HepG2 (cell line): ENCODE data around the gene CAPN10. TPM values are rescaled to one million over a fixed set of nuclear protein-coding genes. Genes with fewer than 3 reads are reported as not detected.

Experiments used
- ARNT2 ChIP-seq: sonication (generic); formaldehyde crosslinking; IDR thresholded peaks from 2 replicates; pipeline ENCODE4 v1.8.0; 2022; ENCODE audit warnings: mild to moderate bottlenecking, low read depth, missing genetic modification reagents, moderate library complexity
- E2F5 ChIP-seq: sonication (generic); formaldehyde crosslinking; conservative IDR thresholded peaks from 2 replicates; pipeline ENCODE4 v1.4.0; 2020; ENCODE audit warnings: missing genetic modification reagents
- ELF1 ChIP-seq: sonication (generic); formaldehyde crosslinking; IDR thresholded peaks from 2 replicates; pipeline ENCODE4 v1.4.0; 2020; ENCODE audit warnings: missing genetic modification reagents
- GFI1 ChIP-seq: sonication (generic); formaldehyde crosslinking; IDR thresholded peaks from 2 replicates; pipeline ENCODE4 v1.5.0; 2020; ENCODE audit warnings: missing genetic modification reagents, mild to moderate bottlenecking, borderline replicate concordance
- MED8 ChIP-seq: sonication (generic); formaldehyde crosslinking; IDR thresholded peaks from 2 replicates; pipeline ENCODE4 v1.8.1; 2023; ENCODE audit warnings: mild to moderate bottlenecking, missing genetic modification reagents; ENCODE audit not compliant: insufficient replicate concordance
- NFE2L2 ChIP-seq: fragments of 150-350 bp; IDR thresholded peaks from 2 replicates; pipeline ENCODE4 v1.6.1; 2014; ENCODE audit warnings: low read length
- PHF21A ChIP-seq: sonication (generic); formaldehyde crosslinking; IDR thresholded peaks from 2 replicates; pipeline ENCODE4 v1.5.0; 2020; ENCODE audit warnings: mild to moderate bottlenecking, missing genetic modification reagents
- PPARG ChIP-seq: conservative IDR thresholded peaks from 2 replicates; pipeline ENCODE4 v1.6.1; 2016; ENCODE audit warnings: missing biosample characterization, missing genetic modification reagents
- SMAD1 ChIP-seq: sonication (generic); formaldehyde crosslinking; IDR thresholded peaks from 2 replicates; pipeline ENCODE4 v1.4.0; 2020; ENCODE audit warnings: missing genetic modification reagents, low read depth, mild to moderate bottlenecking, borderline replicate concordance
- SSRP1 ChIP-seq: IDR thresholded peaks from 2 replicates; pipeline ENCODE4 v1.6.1; 2016; ENCODE audit warnings: control low read depth
- YEATS2 ChIP-seq: sonication (generic); formaldehyde crosslinking; IDR thresholded peaks from 2 replicates; pipeline ENCODE4 v1.4.0; 2020; ENCODE audit warnings: missing genetic modification reagents, borderline replicate concordance
- ZNF12 ChIP-seq: sonication (generic); formaldehyde crosslinking; IDR thresholded peaks from 2 replicates; pipeline ENCODE4 v1.5.0; 2020; ENCODE audit warnings: missing genetic modification reagents
- ZNF256 ChIP-seq: sonication (generic); formaldehyde crosslinking; conservative IDR thresholded peaks from 2 replicates; pipeline ENCODE4 v1.4.0; 2020; ENCODE audit warnings: missing genetic modification reagents
- ZNF280B ChIP-seq: sonication (generic); formaldehyde crosslinking; IDR thresholded peaks from 2 replicates; pipeline ENCODE4 v1.5.0; 2020; ENCODE audit warnings: missing genetic modification reagents, mild to moderate bottlenecking, borderline replicate concordance
- ZNF318 ChIP-seq: sonication (generic); formaldehyde crosslinking; IDR thresholded peaks from 2 replicates; pipeline ENCODE4 v1.4.0; 2020; ENCODE audit warnings: mild to moderate bottlenecking, missing genetic modification reagents
- ZNF552 ChIP-seq: sonication (generic); formaldehyde crosslinking; IDR thresholded peaks from 2 replicates; pipeline ENCODE4 v1.9.0; 2022; ENCODE audit warnings: missing genetic modification reagents, mild to moderate bottlenecking, borderline replicate concordance
- polyA plus RNA-seq, 8 experiments: library from polyadenylated mRNA; depleted of rRNA in 3 of 8; stranded (reverse) in 7 of 8; unstranded in 1 of 8; fragments of >200 nt; fragmentation: Illumina TruSeq in 4 of 8; extraction: Trizol in 4 of 8; gene quantifications; 2 replicates each; pipeline versions ENCODE4 v1.2.1 to v1.2.3, GENCODE V29; 2011 to 2016; ENCODE audit warnings: low read depth in 4 of 8, missing spikeins in 1 of 8, mixed read lengths in 1 of 8; ENCODE audit not compliant: insufficient read depth in 1 of 8
- total RNA-seq, 5 experiments: library from RNA; depleted of rRNA; stranded (reverse); fragments of >200 nt; fragmentation: Illumina TruSeq; extraction: Trizol; gene quantifications; 2 replicates each; pipeline ENCODE4 v1.2.3, GENCODE V29; 2016; ENCODE audit warnings: low read depth in 1 of 5

The CAPN10 gene
- total and polyA plus RNA-seq, 2 of the 13 experiments (the other 11 are each of a cell fraction or from before 2014, with no cell fraction given): 27.6 to 32.4 TPM

- TF ChIP-seq GFI1 (CRISPR knock-in tag): 0 out of 2 replicates have a peak, but pooled peaks have one; percentile 20
- TF ChIP-seq ZNF552: peak; percentile 60; the same call in 1 of the 2 replicates
- TF ChIP-seq PHF21A (CRISPR knock-in tag): 0 out of 2 replicates have a peak, but pooled peaks have one; percentile 17
- no peak for TF ChIP-seq ZNF256 (CRISPR knock-in tag)
- 0 out of 2 replicates have a peak, but pooled peaks have one; percentile 14 for TF ChIP-seq YEATS2 (CRISPR knock-in tag)
- TF ChIP-seq ZNF12 (CRISPR knock-in tag): 0 out of 2 replicates have a peak, but pooled peaks have one; percentile 5
- TF ChIP-seq SSRP1 (CRISPR knock-in tag): no peak
- TF ChIP-seq E2F5: 0 out of 2 replicates have a peak, but pooled peaks have one; percentile 15
- no peak; the same call in 1 of the 2 replicates for TF ChIP-seq ZNF318 (CRISPR knock-in tag)
- TF ChIP-seq ELF1: no peak
- TF ChIP-seq SMAD1: 0 out of 2 replicates have a peak, but pooled peaks have one; percentile 54
- no peak for TF ChIP-seq NFE2L2
- TF ChIP-seq ZNF280B (CRISPR knock-in tag): 0 out of 2 replicates have a peak, but pooled peaks have one; percentile 9
- no peak for TF ChIP-seq ARNT2 (CRISPR knock-in tag)
- no peak for TF ChIP-seq PPARG
- TF ChIP-seq MED8 (CRISPR knock-in tag): no peak
These were observed 19.2 kb upstream of the CAPN10 start (continued) for GRCh38 chr2:240567137-240567871.
